ENCODE data around the gene RPS6KA1. TPM values are rescaled to one million over a fixed set of nuclear protein-coding genes. Genes with fewer than 3 reads are reported as not detected.

The RPS6KA1 gene
- total RNA-seq, 2 donors from 2014 or later = 41.3 TPM

DNA sequence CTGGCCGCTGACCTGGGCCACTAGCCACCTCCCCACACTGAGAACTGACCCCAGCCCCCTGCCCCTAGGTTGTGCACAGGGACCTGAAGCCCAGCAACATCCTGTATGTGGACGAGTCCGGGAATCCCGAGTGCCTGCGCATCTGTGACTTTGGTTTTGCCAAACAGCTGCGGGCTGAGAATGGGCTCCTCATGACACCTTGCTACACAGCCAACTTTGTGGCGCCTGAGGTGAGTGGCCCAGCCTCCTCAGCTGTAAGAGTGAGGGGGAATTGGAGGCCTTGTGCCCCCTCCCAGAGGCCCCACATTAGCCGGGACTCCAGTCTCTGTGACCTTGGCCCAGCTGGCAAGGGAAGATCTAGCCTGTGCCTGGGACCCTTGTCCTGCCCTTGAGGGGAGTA lies 41.8 kb downstream of the RPS6KA1 start:
- Histone ChIP-seq H3K9me3 (ENCODE audit: control insufficient read depth, low read length) (peaks cover 4% of the 10 kb centered on the region), H3K27ac (ENCODE audit: low read depth, low read length) (no peak overlapping the region), H3K4me3 (ENCODE audit: low read length) (no peak overlapping the region), H3K36me3 (ENCODE audit: control insufficient read depth, insufficient read depth, low read length) (peaks cover 31% of the 10 kb centered on the region), H3K4me1 (ENCODE audit: control insufficient read depth, insufficient read depth, low read length) (no peaks in the 10 kb centered on the region), H3K9ac (ENCODE audit: extremely low read depth, low read length, poor library complexity, severe bottlenecking) (no peak overlapping the region), H3K27me3 (ENCODE audit: control insufficient read depth, insufficient read depth, low read length, poor library complexity, severe bottlenecking) (no peaks in the 10 kb centered on the region)
- peaks cover 59% of the 10 kb centered on the region for H3K36me3 Mint-ChIP-seq (ENCODE audit: low read depth)
- H3K27me3 Mint-ChIP-seq (ENCODE audit: insufficient read depth) = no peaks in the 10 kb centered on the region
- TF ChIP-seq CTCF (conservative IDR thresholded peaks at IDR 0.05) = no peak
- DNase-seq = no peak
- no peaks in the 10 kb centered on the region for H3K9me3 Mint-ChIP-seq
- H3K27ac Mint-ChIP-seq = no peak overlapping the region
- no peak overlapping the region for H3K4me3 Mint-ChIP-seq
- H3K4me1 Mint-ChIP-seq = no peaks in the 10 kb centered on the region
- WGBS, 2 experiments (ENCODE audit: insufficient coverage in 1 of 2, insufficient read length in 1 of 2) = 92 to 93% methylated on average over 6 to 8 of the region's 8 CpGs

- no peaks in the 10 kb centered on the region for H3K27me3 ChIP-seq (ENCODE audit: control insufficient read depth, insufficient read depth, low read length, poor library complexity, severe bottlenecking)
- H3K4me1 Mint-ChIP-seq = no peaks in the 10 kb centered on the region
- WGBS, 2 experiments (ENCODE audit: insufficient coverage in 1 of 2, insufficient read length in 1 of 2) = 95 to 96% methylated on average over 8 to 13 of the region's 13 CpGs
- peaks cover 4% of the 10 kb centered on the region for H3K9me3 ChIP-seq (ENCODE audit: control insufficient read depth, low read length)
- peaks cover 31% of the 10 kb centered on the region for H3K36me3 ChIP-seq (ENCODE audit: control insufficient read depth, insufficient read depth, low read length)
- H3K36me3 Mint-ChIP-seq (ENCODE audit: low read depth) = peaks cover 46% of the 10 kb centered on the region
- no peak overlapping the region for H3K27ac Mint-ChIP-seq
- no peak overlapping the region for H3K27ac ChIP-seq (ENCODE audit: low read depth, low read length)
- H3K27me3 Mint-ChIP-seq (ENCODE audit: insufficient read depth) = no peaks in the 10 kb centered on the region
- no peak for TF ChIP-seq CTCF (conservative IDR thresholded peaks at IDR 0.05)
- H3K4me3 Mint-ChIP-seq = no peak overlapping the region
- no peak overlapping the region for H3K9ac ChIP-seq (ENCODE audit: extremely low read depth, low read length, poor library complexity, severe bottlenecking)
- H3K9me3 Mint-ChIP-seq = no peaks in the 10 kb centered on the region
- no peak overlapping the region for H3K4me3 ChIP-seq (ENCODE audit: low read length)
- no peaks in the 10 kb centered on the region for H3K4me1 ChIP-seq (ENCODE audit: control insufficient read depth, insufficient read depth, low read length)
- DNase-seq = no peak
Observed at GRCh38 chr1:26574018-26574417, 44.5 kb downstream of the RPS6KA1 start.

GRCh38 chr1:26574719-26575251 lies 45.2 kb downstream of the RPS6KA1 start:
- Mint-ChIP-seq H3K4me3 (no peak overlapping the region), H3K36me3 (ENCODE audit: low read depth) (peaks cover 38% of the 10 kb centered on the region), H3K9me3 (no peaks in the 10 kb centered on the region), H3K4me1 (no peaks in the 10 kb centered on the region), H3K27me3 (ENCODE audit: insufficient read depth) (no peaks in the 10 kb centered on the region), H3K27ac (no peak overlapping the region)
- Histone ChIP-seq H3K9me3 (ENCODE audit: control insufficient read depth, low read length) (no peaks in the 10 kb centered on the region), H3K27me3 (ENCODE audit: control insufficient read depth, insufficient read depth, low read length, poor library complexity, severe bottlenecking) (no peaks in the 10 kb centered on the region), H3K9ac (ENCODE audit: extremely low read depth, low read length, poor library complexity, severe bottlenecking) (no peak overlapping the region), H3K36me3 (ENCODE audit: control insufficient read depth, insufficient read depth, low read length) (peaks cover 24% of the 10 kb centered on the region), H3K4me1 (ENCODE audit: control insufficient read depth, insufficient read depth, low read length) (no peaks in the 10 kb centered on the region), H3K4me3 (ENCODE audit: low read length) (no peak overlapping the region), H3K27ac (ENCODE audit: low read depth, low read length) (no peak overlapping the region)
- DNase-seq = no peak
- WGBS, 2 experiments (ENCODE audit: insufficient coverage in 1 of 2, insufficient read length in 1 of 2) = 86 to 93% methylated on average over 4 to 6 of the region's 6 CpGs
- TF ChIP-seq CTCF (conservative IDR thresholded peaks at IDR 0.05) = no peak

All from endodermal cell (in vitro differentiated cells).